Bone marrow (tissue), 2 donors: ENCODE data around the gene VWA8.
"Not testable (repeated sequence)": the region's sequence is repeated elsewhere in the genome, so short reads cannot be mapped to it uniquely, and the experiment has no call there.

Experiments
- DNase-seq, 2 donors: peaks; one replicate each; lab custom pipeline; 2025; lab: John Stamatoyannopoulos, UW

Gene VWA8

GRCh38 chr13:41550276-41550675, 410.6 kb downstream of the VWA8 start:
- DNase-seq = no peak

- no peak for DNase-seq
These were observed 411.4 kb downstream of the VWA8 start for GRCh38 chr13:41549491-41549890.

- DNase-seq = no peak
These were observed 412.0 kb downstream of the VWA8 start for GRCh38 chr13:41548910-41549309.

- no peak for DNase-seq
These were observed 412.9 kb downstream of the VWA8 start for GRCh38 chr13:41548031-41548430.

GRCh38 chr13:41547251-41548000, 413.5 kb downstream of the VWA8 start:
- DNase-seq = no peak

GRCh38 chr13:41546372-41547190, 414.3 kb downstream of the VWA8 start:
- DNase-seq = no peak

GRCh38 chr13:41545432-41545707, 415.5 kb downstream of the VWA8 start:
- DNase-seq = no peak

GRCh38 chr13:41543664-41544300, 417.1 kb downstream of the VWA8 start:
- no peak for DNase-seq

GRCh38 chr13:41542799-41543198, 418.1 kb downstream of the VWA8 start:
- not testable (repeated sequence) for DNase-seq

- no peak for DNase-seq
These were observed 418.6 kb downstream of the VWA8 start for GRCh38 chr13:41542281-41542680.

GRCh38 chr13:41541142-41541938, 419.6 kb downstream of the VWA8 start:
- no peak for DNase-seq

- DNase-seq = not testable (repeated sequence)
These were observed 420.7 kb downstream of the VWA8 start for GRCh38 chr13:41540240-41540639.

GRCh38 chr13:41533266-41534052, 427.4 kb downstream of the VWA8 start:
- no peak for DNase-seq

- DNase-seq = no peak
These were observed 432.9 kb downstream of the VWA8 start for GRCh38 chr13:41528021-41528420.

GRCh38 chr13:41520660-41521630, 440.0 kb downstream of the VWA8 start:
- DNase-seq = no peak

- DNase-seq = peak; percentile 7 to 27
These were observed 440.8 kb downstream of the VWA8 start for GRCh38 chr13:41520016-41520659.
